ENCODE results near the gene MON1A.
"Not testable (repeated sequence)": the region's sequence is repeated elsewhere in the genome, so short reads cannot be mapped to it uniquely, and the experiment has no call there.

MON1A gene

DNA sequence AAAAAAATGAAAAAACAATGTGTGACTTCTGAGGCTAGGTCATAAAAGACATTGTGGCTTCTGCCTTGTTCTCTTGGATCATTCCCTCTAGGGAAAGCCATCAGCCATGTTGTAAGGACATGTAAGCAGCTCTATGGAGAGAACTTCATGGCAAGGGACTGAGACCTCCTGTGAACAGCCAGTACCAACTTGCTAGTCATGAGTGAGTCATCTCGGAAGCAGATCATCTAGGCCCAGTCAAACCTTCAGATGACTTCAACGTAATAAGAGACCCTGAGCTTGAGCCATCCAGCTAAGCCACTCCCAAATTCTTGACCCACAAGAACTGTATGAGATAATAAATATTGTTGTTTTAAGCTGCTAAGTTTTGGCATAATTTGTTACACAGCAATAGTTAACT, 4.9 kb downstream of the MON1A start:
- Histone ChIP-seq H3K36me3 (replicated peaks; ENCODE audit: low read depth, low read length) (peaks cover 5% of the 10 kb centered on the region), H3K9ac (ENCODE audit: low read length) (no peak overlapping the region), H3K4me3 (ENCODE audit: low read length) (no peak overlapping the region), H3K79me2 (ENCODE audit: low read length) (peaks cover 5% of the 10 kb centered on the region; the same call in 1 of the 2 replicates), H3K27me3 (ENCODE audit: low read depth, low read length) (no peaks in the 10 kb centered on the region), H4K20me1 (ENCODE audit: insufficient read depth, low read length) (no peaks in the 10 kb centered on the region), H3K9me3 (ENCODE audit: insufficient read depth, low read length) (no peaks in the 10 kb centered on the region), H3K4me1 (ENCODE audit: low read length) (peaks cover 4% of the 10 kb centered on the region), H2AFZ (ENCODE audit: low read depth, low read length) (no peak overlapping the region), H3K27ac (ENCODE audit: low read length) (no peak overlapping the region), H3K4me2 (ENCODE audit: low read length) (no peak overlapping the region)
- no peak for TF ChIP-seq EZH2phosphoT487 (IDR thresholded peaks at IDR 0.05; ENCODE audit: low read depth)

GRCh38 chr3:49917806-49918590, 11.6 kb downstream of the MON1A start:
- H3K4me3 ChIP-seq (ENCODE audit: low read length); H4K20me1 ChIP-seq (ENCODE audit: insufficient read depth, low read length); H3K27ac ChIP-seq (ENCODE audit: low read length); H2AFZ ChIP-seq (ENCODE audit: low read depth, low read length); H3K9me3 ChIP-seq (ENCODE audit: insufficient read depth, low read length); H3K9ac ChIP-seq (ENCODE audit: low read length); H3K4me1 ChIP-seq (ENCODE audit: low read length); H3K4me2 ChIP-seq (ENCODE audit: low read length); H3K36me3 ChIP-seq (replicated peaks; ENCODE audit: low read depth, low read length); H3K27me3 ChIP-seq (ENCODE audit: low read depth, low read length); H3K79me2 ChIP-seq (ENCODE audit: low read length): not testable (repeated sequence)

DNA sequence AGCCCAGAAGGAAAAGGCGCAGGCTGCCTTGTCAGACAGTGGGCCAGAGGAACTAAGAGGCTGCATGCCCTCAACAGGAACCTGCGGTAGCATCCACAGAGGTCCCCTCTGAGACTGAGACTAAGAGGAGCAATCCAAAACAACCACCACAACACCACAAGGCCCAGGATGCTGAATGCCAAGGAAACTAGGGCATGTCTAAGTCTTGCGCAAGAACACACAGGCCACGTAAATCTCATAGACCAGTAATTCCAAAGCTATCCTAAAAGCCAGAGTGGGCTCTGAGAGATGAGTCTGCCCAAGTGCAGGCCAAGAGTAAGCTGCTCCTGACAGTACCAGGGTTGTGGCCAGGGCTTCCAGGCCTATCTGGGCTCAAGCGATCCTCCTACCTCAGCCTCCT, 12.9 kb downstream of the MON1A start:
- TF ChIP-seq CTCF (IDR thresholded peaks at IDR 0.05; ENCODE audit: low read depth, low read length) (no peak), EZH2phosphoT487 (IDR thresholded peaks at IDR 0.05; ENCODE audit: low read depth) (no peak)
- Histone ChIP-seq H3K9me3 (ENCODE audit: insufficient read depth, low read length) (no peaks in the 10 kb centered on the region), H3K27ac (ENCODE audit: low read length) (no peak overlapping the region)

GRCh38 chr3:49914906-49915305, 14.7 kb downstream of the MON1A start:
- Histone ChIP-seq H3K4me3 (ENCODE audit: low read length) (no peak overlapping the region), H3K27me3 (ENCODE audit: low read depth, low read length) (no peaks in the 10 kb centered on the region), H3K79me2 (ENCODE audit: low read length) (no peaks in the 10 kb centered on the region), H3K4me2 (ENCODE audit: low read length) (no peak overlapping the region), H3K9ac (ENCODE audit: low read length) (no peak overlapping the region), H4K20me1 (ENCODE audit: insufficient read depth, low read length) (no peaks in the 10 kb centered on the region), H3K4me1 (ENCODE audit: low read length) (no peaks in the 10 kb centered on the region), H3K27ac (ENCODE audit: low read length) (no peak overlapping the region), H3K36me3 (replicated peaks; ENCODE audit: low read depth, low read length) (peaks cover 5% of the 10 kb centered on the region), H2AFZ (ENCODE audit: low read depth, low read length) (no peak overlapping the region), H3K9me3 (ENCODE audit: insufficient read depth, low read length) (no peaks in the 10 kb centered on the region)
- TF ChIP-seq CTCF (IDR thresholded peaks at IDR 0.05; ENCODE audit: low read depth, low read length) (no peak), EZH2phosphoT487 (IDR thresholded peaks at IDR 0.05; ENCODE audit: low read depth) (no peak)

More for the DNA sequence above, 12.9 kb downstream of the MON1A start:
- no peaks in the 10 kb centered on the region for H3K27me3 ChIP-seq (ENCODE audit: low read depth, low read length)
- H3K79me2 ChIP-seq (ENCODE audit: low read length): no peaks in the 10 kb centered on the region
- no peak overlapping the region for H3K4me2 ChIP-seq (ENCODE audit: low read length)
- H3K4me3 ChIP-seq (ENCODE audit: low read length): no peak overlapping the region
- peaks cover 8% of the 10 kb centered on the region for H3K36me3 ChIP-seq (replicated peaks; ENCODE audit: low read depth, low read length)
- H4K20me1 ChIP-seq (ENCODE audit: insufficient read depth, low read length): no peaks in the 10 kb centered on the region
- H3K4me1 ChIP-seq (ENCODE audit: low read length): no peaks in the 10 kb centered on the region
- H2AFZ ChIP-seq (ENCODE audit: low read depth, low read length): no peak overlapping the region
- H3K9ac ChIP-seq (ENCODE audit: low read length): no peak overlapping the region

- no peak overlapping the region for H3K4me2 ChIP-seq (ENCODE audit: low read length)
- no peaks in the 10 kb centered on the region for H4K20me1 ChIP-seq (ENCODE audit: insufficient read depth, low read length)
- no peaks in the 10 kb centered on the region for H3K9me3 ChIP-seq (ENCODE audit: insufficient read depth, low read length)
- TF ChIP-seq CTCF (IDR thresholded peaks at IDR 0.05; ENCODE audit: low read depth, low read length) (no peak), EZH2phosphoT487 (IDR thresholded peaks at IDR 0.05; ENCODE audit: low read depth) (no peak)
- H3K4me3 ChIP-seq (ENCODE audit: low read length): no peak overlapping the region
- H3K36me3 ChIP-seq (replicated peaks; ENCODE audit: low read depth, low read length): peaks cover 4% of the 10 kb centered on the region
- no peaks in the 10 kb centered on the region for H3K4me1 ChIP-seq (ENCODE audit: low read length)
- H3K79me2 ChIP-seq (ENCODE audit: low read length): no peaks in the 10 kb centered on the region
- H2AFZ ChIP-seq (ENCODE audit: low read depth, low read length): no peak overlapping the region
- no peaks in the 10 kb centered on the region for H3K27me3 ChIP-seq (ENCODE audit: low read depth, low read length)
- no peak overlapping the region for H3K9ac ChIP-seq (ENCODE audit: low read length)
- no peak overlapping the region for H3K27ac ChIP-seq (ENCODE audit: low read length)
These were observed 16.7 kb downstream of the MON1A start for GRCh38 chr3:49912881-49913281.
